H1 (cell line): ENCODE data around the gene ZFAND3. TPM values are rescaled to one million over a fixed set of nuclear protein-coding genes. Genes with fewer than 3 reads are reported as not detected.

Experiments
- CTCF ChIA-PET: fragments of 300-600 bp; sonication (Branson Sonifier 250); formaldehyde crosslinking; loops from one replicate; lab custom pipeline; 2021; ENCODE audit not compliant: partially characterized antibody; lab: Charles Lee
- POLR2A ChIA-PET: fragments of 300-600 bp; sonication (Branson Sonifier 250); formaldehyde crosslinking; loops from one replicate; lab custom pipeline; 2021; ENCODE audit warnings: inconsistent platforms; ENCODE audit not compliant: partially characterized antibody; lab: Charles Lee
- DNase-seq, 2 experiments: peaks; one replicate each; pipeline versions ENCODE4 v3.0.0 to v3.0.0-alpha.2; 2010 to 2022; ENCODE audit warnings: low spot score in 2 of 2, low read depth in 1 of 2, mixed read lengths in 1 of 2
- FAIRE-seq: peaks from 2 replicates; lab custom pipeline; 2011; peaks lifted over from hg19 to GRCh38; lab: Jason Lieb, UNC
- H2AFZ ChIP-seq: 2 replicates; pipeline ENCODE4 v1.8.1; 2012; ENCODE audit warnings: low read length, inconsistent platforms
- H2AK5ac ChIP-seq: 2 replicates; pipeline ENCODE4 v1.6.1; 2013; ENCODE audit warnings: low read depth, low read length
- H2BK120ac ChIP-seq: replicated peaks from 2 replicates; pipeline ENCODE3; 2013; ENCODE audit warnings: low read depth, low read length, inconsistent platforms
- H2BK12ac ChIP-seq: 2 replicates; pipeline ENCODE4 v1.6.1; 2013; ENCODE audit warnings: low read depth, low read length
- H2BK15ac ChIP-seq: 2 replicates; pipeline ENCODE4 v1.6.1; 2013; ENCODE audit warnings: low read length
- H2BK20ac ChIP-seq: 2 replicates; pipeline ENCODE4 v1.6.1; 2013; ENCODE audit warnings: low read length
- H2BK5ac ChIP-seq: 2 replicates; pipeline ENCODE4 v1.6.1; 2013; ENCODE audit warnings: low read depth, low read length
- H3K14ac ChIP-seq: 2 replicates; pipeline ENCODE4 v1.6.1; 2013; ENCODE audit warnings: inconsistent platforms; ENCODE audit not compliant: insufficient read length
- H3K18ac ChIP-seq: 2 replicates; pipeline ENCODE4 v1.6.1; 2013; ENCODE audit warnings: low read length; ENCODE audit errors: extremely low read depth
- H3K23ac ChIP-seq: 2 replicates; pipeline ENCODE4 v1.6.1; 2013; ENCODE audit warnings: inconsistent platforms; ENCODE audit not compliant: insufficient read length
- H3K23me2 ChIP-seq: 2 replicates; pipeline ENCODE4 v1.6.1; 2013; ENCODE audit warnings: low read depth, low read length
- H3K27ac ChIP-seq: 2 replicates; pipeline ENCODE4 v1.6.1; 2011; ENCODE audit warnings: low read depth, low read length, inconsistent platforms
- H3K27me3 ChIP-seq, 4 experiments: replicated peaks in 1 of 4; 1 replicate in 1 of 4; 2 replicates in 3 of 4; pipeline versions ENCODE4 v1.6.1 to v1.8.1; 2011 to 2013; ENCODE audit warnings: low read length in 3 of 4, mild to moderate bottlenecking in 3 of 4, inconsistent platforms in 2 of 4, mixed read lengths in 2 of 4, moderate library complexity in 1 of 4; ENCODE audit not compliant: control insufficient read depth in 3 of 4, insufficient read depth in 3 of 4; ENCODE audit errors: extremely low read depth in 1 of 4
- H3K36me3 ChIP-seq, 4 experiments: 2 replicates each; pipeline versions ENCODE4 v1.6.1 to v1.8.1; 2011 to 2013; ENCODE audit warnings: mild to moderate bottlenecking in 4 of 4, low read length in 3 of 4, moderate library complexity in 2 of 4, control low read depth in 1 of 4, inconsistent platforms in 1 of 4; ENCODE audit not compliant: insufficient read depth in 4 of 4, control insufficient read depth in 2 of 4
- H3K4ac ChIP-seq: replicated peaks from 2 replicates; pipeline ENCODE3; 2013; ENCODE audit warnings: low read length, low read depth, mixed read lengths, inconsistent platforms; ENCODE audit not compliant: insufficient read length
- H3K4me1 ChIP-seq, 4 experiments: replicated peaks in 1 of 4; 1 replicate in 1 of 4; 2 replicates in 3 of 4; pipeline versions ENCODE4 v1.6.1 to v1.8.1; 2011 to 2013; ENCODE audit warnings: low read length in 3 of 4, inconsistent platforms in 2 of 4, mixed read lengths in 1 of 4; ENCODE audit not compliant: insufficient read depth in 4 of 4, control insufficient read depth in 3 of 4
- H3K4me2 ChIP-seq, 2 experiments: 2 replicates each; pipeline versions ENCODE4 v1.6.1 to v1.8.1; 2011 to 2013; ENCODE audit warnings: low read depth in 2 of 2, low read length in 2 of 2, control low read depth in 1 of 2, inconsistent platforms in 1 of 2, mild to moderate bottlenecking in 1 of 2; ENCODE audit not compliant: insufficient read depth in 1 of 2
- H3K4me3 ChIP-seq, 4 experiments: fragments of 200-600, 300-600 bp in 1 of 4; sonication (generic), shearing (Covaris generic), sonication (Bioruptor Twin) in 1 of 4; 2 replicates each; pipeline versions ENCODE4 v1.5.1 to v1.8.1; 2011 to 2016; ENCODE audit warnings: low read length in 4 of 4, low read depth in 3 of 4, control low read depth in 2 of 4, inconsistent platforms in 2 of 4, mild to moderate bottlenecking in 2 of 4, mixed read lengths in 1 of 4, moderate library complexity in 1 of 4; ENCODE audit not compliant: insufficient read depth in 2 of 4; ENCODE audit errors: extremely low read depth in 1 of 4
- H3K56ac ChIP-seq: replicated peaks from 2 replicates; pipeline ENCODE3; 2013; ENCODE audit warnings: low read depth, mild to moderate bottlenecking, mixed read lengths, low read length, inconsistent platforms; ENCODE audit not compliant: insufficient read length
- H3K79me1 ChIP-seq: 2 replicates; pipeline ENCODE4 v1.6.1; 2013; ENCODE audit warnings: low read depth, low read length, control low read depth
- H3K79me2 ChIP-seq, 2 experiments: 2 replicates each; pipeline versions ENCODE4 v1.6.1 to v1.8.1; 2012 to 2013; ENCODE audit warnings: low read length in 2 of 2, mild to moderate bottlenecking in 2 of 2, inconsistent platforms in 1 of 2; ENCODE audit not compliant: insufficient read depth in 2 of 2, control insufficient read depth in 1 of 2
- H3K9ac ChIP-seq, 4 experiments: replicated peaks in 1 of 4; 1 replicate in 1 of 4; 2 replicates in 3 of 4; pipeline versions ENCODE4 v1.6.1 to v1.8.1; 2011 to 2013; ENCODE audit warnings: low read depth in 3 of 4, low read length in 3 of 4, control low read depth in 2 of 4, mild to moderate bottlenecking in 2 of 4, moderate library complexity in 2 of 4, inconsistent platforms in 1 of 4; ENCODE audit errors: extremely low read depth in 1 of 4
- H3K9me3 ChIP-seq, 2 experiments: 2 replicates each; pipeline versions ENCODE4 v1.6.1 to v1.8.1; 2012 to 2013; ENCODE audit warnings: mild to moderate bottlenecking in 2 of 2, moderate library complexity in 2 of 2, control low read depth in 1 of 2, inconsistent platforms in 1 of 2, low read depth in 1 of 2, low read length in 1 of 2, mixed read lengths in 1 of 2; ENCODE audit not compliant: insufficient read depth in 2 of 2
- H4K20me1 ChIP-seq, 2 experiments: replicated peaks in 1 of 2; 2 replicates each; pipeline versions ENCODE3 to v1.8.1; 2011 to 2013; ENCODE audit warnings: inconsistent platforms in 2 of 2, low read length in 2 of 2, mild to moderate bottlenecking in 1 of 2; ENCODE audit not compliant: insufficient read depth in 2 of 2, control insufficient read depth in 1 of 2
- H4K5ac ChIP-seq: 2 replicates; pipeline ENCODE4 v1.6.1; 2013; ENCODE audit warnings: low read length, low read depth, mixed read lengths, inconsistent platforms; ENCODE audit not compliant: insufficient read length
- H4K8ac ChIP-seq: 2 replicates; pipeline ENCODE4 v1.8.0; 2013; ENCODE audit warnings: mild to moderate bottlenecking, moderate library complexity, low read length, inconsistent platforms; ENCODE audit not compliant: insufficient read depth; ENCODE audit errors: extremely low read depth
- H4K91ac ChIP-seq: replicated peaks from 2 replicates; pipeline ENCODE3; 2013; ENCODE audit warnings: low read length, mixed read lengths, inconsistent platforms; ENCODE audit not compliant: insufficient read length
- BACH1 ChIP-seq: IDR thresholded peaks from 2 replicates; pipeline ENCODE4 v1.6.1; 2012; ENCODE audit warnings: low read length, improper control_type of control experiment
- BCL11A ChIP-seq, 2 experiments: IDR thresholded peaks; one replicate each; pipeline ENCODE4 v1.6.1; 2011; ENCODE audit warnings: low read depth in 2 of 2, low read length in 2 of 2, mild to moderate bottlenecking in 2 of 2
- CBX8 ChIP-seq: fragments of 300-800, 300-1000 bp; sonication (generic); IDR thresholded peaks from 2 replicates; pipeline ENCODE4 v1.7.1; 2016; ENCODE audit warnings: low read depth, low read length, borderline replicate concordance
- CREB1 ChIP-seq: IDR thresholded peaks from 2 replicates; pipeline ENCODE4 v1.6.1; 2012; ENCODE audit warnings: inconsistent platforms
- NANOG ChIP-seq: IDR thresholded peaks from 2 replicates; pipeline ENCODE4 v1.6.1; 2011; ENCODE audit warnings: low read length, low read depth, mild to moderate bottlenecking, inconsistent platforms; ENCODE audit not compliant: insufficient read depth, poor library complexity, severe bottlenecking
- RNF2 ChIP-seq: fragments of 200-900, 300-1000 bp; sonication (generic); IDR thresholded peaks from 2 replicates; pipeline ENCODE4 v1.7.1; 2016; ENCODE audit warnings: borderline replicate concordance, low read depth, mild to moderate bottlenecking, antibody characterized with exemption, low read length; ENCODE audit not compliant: poor library complexity, severe bottlenecking; ENCODE audit errors: missing control alignments
- SP4 ChIP-seq: IDR thresholded peaks from 2 replicates; pipeline ENCODE4 v1.6.1; 2012; ENCODE audit warnings: low read length, inconsistent platforms
- YY1 ChIP-seq: IDR thresholded peaks from 2 replicates; pipeline ENCODE4 v1.6.1; 2011; ENCODE audit warnings: low read depth, mild to moderate bottlenecking, low read length
- WGBS, 2 experiments: shearing (Covaris generic) in 1 of 2; methylation state at CpG; one replicate each; pipeline versions ENCODE4 v1.1.6 to v1.1.7; 2013 to 2015; ENCODE audit warnings: low lambda C conversion rate in 2 of 2, mixed read lengths in 2 of 2, inconsistent platforms in 1 of 2, low coverage in 1 of 2, missing lambda C conversion rate in 1 of 2; ENCODE audit not compliant: insufficient replicate concordance in 2 of 2, insufficient coverage in 1 of 2, insufficient read length in 1 of 2; ENCODE audit errors: extremely low coverage in 1 of 2, missing lambda C conversion rate in 1 of 2; 5-methylcytosine and 5-hydroxymethylcytosine counted together
- polyA plus RNA-seq, 7 experiments: library from polyadenylated mRNA; depleted of rRNA in 3 of 7; stranded (reverse) in 5 of 7; unstranded in 2 of 7; fragments of >200 nt in 5 of 7; fragments of 200-250 nt in 2 of 7; gene quantifications; 1 replicate in 5 of 7; 2 replicates in 1 of 7; 4 replicates in 1 of 7; pipeline versions ENCODE4 v1.2.1 to v1.2.3, GENCODE V29; 2011 to 2013; ENCODE audit warnings: missing spikeins in 2 of 7, mixed read lengths in 2 of 7
- total RNA-seq: library from RNA; stranded (reverse); fragmentation: NEBNext Ultra II Directional; extraction: Animal tissue kit (Norgen Biotek cat#: 25700); gene quantifications from 2 replicates; pipeline ENCODE4 v1.2.1, GENCODE V29; 2021
- TF ChIP-seq, protein P1 (sequence below): IDR thresholded peaks from 2 replicates; pipeline ENCODE4 v1.6.1; 2012; ENCODE audit warnings: inconsistent platforms
- TF ChIP-seq, protein P2 (sequence below): IDR thresholded peaks from 2 replicates; pipeline ENCODE4 v1.6.1; 2012; ENCODE audit warnings: inconsistent platforms

ZFAND3 gene
- total and polyA plus RNA-seq, 2 of the 8 experiments (the other 6 are each of a cell fraction or from before 2014, with no cell fraction given) = 13.0 to 51.3 TPM

DNA sequence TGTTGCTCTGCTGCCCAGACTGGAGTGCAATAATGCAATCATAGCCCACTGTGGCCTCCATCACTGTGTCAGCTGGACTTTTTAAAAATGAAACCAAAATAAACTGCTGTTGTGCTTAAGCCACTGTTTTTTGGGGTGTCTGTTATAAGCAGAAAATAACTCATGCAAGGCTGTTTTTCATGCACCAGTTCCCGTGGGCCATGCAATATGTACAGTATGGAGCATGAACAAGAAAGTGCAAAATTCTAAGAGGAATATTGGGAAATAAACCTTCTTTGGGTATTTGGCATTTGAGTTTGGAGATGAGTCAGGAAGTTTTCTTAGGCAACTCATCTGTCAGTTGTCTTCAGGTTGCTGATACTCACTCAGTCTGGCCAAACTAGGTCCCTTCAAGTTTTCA, 14.9 kb upstream of the ZFAND3 start:
- Histone ChIP-seq H4K5ac (no peak overlapping the region), H2AK5ac (no peak overlapping the region), H2AFZ (no peak overlapping the region), H3K56ac (no peak overlapping the region), H3K9me3 (no peaks in the 10 kb centered on the region), H2BK120ac (no peak overlapping the region)
- ChIA-PET CTCF (interaction anchor here (1.0 to 1.5 kb wide), 2 partner anchors 11 to 12 kb away, joined by 4 to 7 read pairs; no protein-coding TSS in a partner anchor), POLR2A (interaction anchor here (0.8 to 1.7 kb wide), 2 partner anchors 14 to 197 kb away, joined by 3 to 5 read pairs; no protein-coding TSS in a partner anchor)
- FAIRE-seq = no peak
- no peak for TF ChIP-seq CBX8
- TF ChIP-seq, protein P1, sequence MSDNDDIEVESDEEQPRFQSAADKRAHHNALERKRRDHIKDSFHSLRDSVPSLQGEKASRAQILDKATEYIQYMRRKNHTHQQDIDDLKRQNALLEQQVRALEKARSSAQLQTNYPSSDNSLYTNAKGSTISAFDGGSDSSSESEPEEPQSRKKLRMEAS = no peak
- TF ChIP-seq RNF2 = no peak
- no peak for TF ChIP-seq NANOG
- no peak for TF ChIP-seq SP4
- no peak for TF ChIP-seq BCL11A (IDR thresholded peaks at IDR 0.05; ENCODE audit: low read depth in 2 of 2, low read length in 2 of 2)
- no peak for TF ChIP-seq CREB1
- no peak for TF ChIP-seq YY1
- no peak for TF ChIP-seq BACH1
- TF ChIP-seq, protein P2, sequence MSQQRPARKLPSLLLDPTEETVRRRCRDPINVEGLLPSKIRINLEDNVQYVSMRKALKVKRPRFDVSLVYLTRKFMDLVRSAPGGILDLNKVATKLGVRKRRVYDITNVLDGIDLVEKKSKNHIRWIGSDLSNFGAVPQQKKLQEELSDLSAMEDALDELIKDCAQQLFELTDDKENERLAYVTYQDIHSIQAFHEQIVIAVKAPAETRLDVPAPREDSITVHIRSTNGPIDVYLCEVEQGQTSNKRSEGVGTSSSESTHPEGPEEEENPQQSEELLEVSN = no peak
- TF ChIP-seq, all 59 proteins: peak for 0
- no peak overlapping the region for H4K91ac ChIP-seq
- no peak overlapping the region for H3K27ac ChIP-seq
- H3K4me1 ChIP-seq = peaks cover 0 to 6% (median 1%) of the 10 kb centered on the region in 4 experiments; a peak in 3 of 7 replicates
- no peak for DNase-seq
- H3K18ac ChIP-seq = no peak overlapping the region
- no peak overlapping the region for H3K4ac ChIP-seq
- no peak overlapping the region for H3K4me2 ChIP-seq
- no peak overlapping the region for H2BK5ac ChIP-seq
- H3K4me3 ChIP-seq = no peak overlapping the region
- H4K20me1 ChIP-seq = no peaks in the 10 kb centered on the region
- no peak overlapping the region for H4K8ac ChIP-seq
- peak overlapping the region; percentile 75 for H3K23ac ChIP-seq
- H2BK15ac ChIP-seq = no peak overlapping the region
- H3K79me2 ChIP-seq = no peaks in the 10 kb centered on the region
- no peaks in the 10 kb centered on the region for H3K27me3 ChIP-seq
- H3K14ac ChIP-seq = no peak overlapping the region
- H3K79me1 ChIP-seq = no peaks in the 10 kb centered on the region
- no peak overlapping the region for H2BK12ac ChIP-seq
- no peak overlapping the region for H2BK20ac ChIP-seq
- H3K9ac ChIP-seq = no peak overlapping the region
- no peaks in the 10 kb centered on the region for H3K36me3 ChIP-seq
- WGBS, 2 experiments = 73% methylated on average over 1 of the region's 1 CpG; no CpG with 5 or more reads in 1 of the 2 experiments
- H3K23me2 ChIP-seq = no peaks in the 10 kb centered on the region; the same call in 1 of the 2 replicates
